Skeletal muscle cell (primary cell): ENCODE data around the gene ITGB1.
"Not testable (repeated sequence)": the region's sequence is repeated elsewhere in the genome, so short reads cannot be mapped to it uniquely, and the experiment has no call there.

Experiments used
- DNase-seq: peaks from one replicate; pipeline ENCODE4 v3.0.0-alpha.2; 2010; ENCODE audit warnings: low read depth
- H3K4me3 ChIP-seq: 2 replicates; pipeline ENCODE4 v1.5.1; 2011; ENCODE audit warnings: low read depth, mild to moderate bottlenecking, control low read depth, low read length, moderate library complexity

Gene ITGB1

DNA sequence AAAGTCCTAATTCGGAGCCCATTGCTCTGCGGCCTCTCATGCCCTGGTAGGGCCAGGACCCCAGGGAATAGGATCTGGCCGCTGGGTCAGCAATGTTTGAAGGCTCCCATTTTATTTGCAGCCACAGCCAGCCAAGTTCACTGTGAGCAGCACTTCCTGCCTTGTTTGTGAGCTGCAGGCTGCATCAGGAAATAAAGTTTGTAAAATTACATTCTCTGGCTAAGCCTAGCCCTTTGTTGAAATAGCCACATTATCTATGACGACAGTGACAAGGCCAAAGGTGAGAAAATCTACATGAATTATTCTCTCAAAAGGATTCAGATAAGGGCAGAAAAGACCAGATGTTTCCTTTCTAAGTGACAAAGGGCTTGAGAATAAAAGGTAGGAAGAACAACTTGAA is 23.7 kb upstream of the ITGB1 start:
- no peak for DNase-seq
- no peak overlapping the region for H3K4me3 ChIP-seq

- H3K4me3 ChIP-seq: peak overlapping the region; percentile 38
Observed at GRCh38 chr10:32980558-32981468, 22.8 kb upstream of the ITGB1 start.

GRCh38 chr10:32980242-32980557 is 22.2 kb upstream of the ITGB1 start:
- peak overlapping the region; percentile 38 for H3K4me3 ChIP-seq
- DNase-seq: no peak

More at GRCh38 chr10:32980558-32981468, 22.8 kb upstream of the ITGB1 start:
- DNase-seq: peak; percentile 99

DNA sequence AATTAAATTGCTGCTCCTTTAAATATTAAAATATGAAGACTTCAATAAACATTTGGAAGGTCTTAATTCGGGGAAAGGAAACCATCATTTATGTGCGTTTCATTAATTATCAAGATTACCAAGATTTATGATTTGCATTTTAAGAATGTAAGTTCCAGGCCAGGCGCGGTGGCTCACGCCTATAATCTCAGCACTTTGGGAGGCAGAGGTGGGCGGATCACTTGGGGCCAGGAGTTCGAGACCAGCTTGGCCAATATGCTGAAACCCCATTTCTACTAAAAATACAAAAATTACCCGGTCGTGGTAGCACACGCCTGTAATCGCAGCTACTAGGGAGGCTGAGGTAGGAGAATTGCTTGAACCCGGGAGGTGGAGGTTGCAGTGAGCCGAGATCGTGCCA is 21.7 kb upstream of the ITGB1 start:
- not testable (repeated sequence) for H3K4me3 ChIP-seq, DNase-seq

- H3K4me3 ChIP-seq: no peak overlapping the region
- DNase-seq: no peak
Observed at GRCh38 chr10:32979041-32979440, 21.0 kb upstream of the ITGB1 start.

- not testable (repeated sequence) for DNase-seq, H3K4me3 ChIP-seq
Observed at GRCh38 chr10:32977846-32978809, 20.1 kb upstream of the ITGB1 start.

DNA sequence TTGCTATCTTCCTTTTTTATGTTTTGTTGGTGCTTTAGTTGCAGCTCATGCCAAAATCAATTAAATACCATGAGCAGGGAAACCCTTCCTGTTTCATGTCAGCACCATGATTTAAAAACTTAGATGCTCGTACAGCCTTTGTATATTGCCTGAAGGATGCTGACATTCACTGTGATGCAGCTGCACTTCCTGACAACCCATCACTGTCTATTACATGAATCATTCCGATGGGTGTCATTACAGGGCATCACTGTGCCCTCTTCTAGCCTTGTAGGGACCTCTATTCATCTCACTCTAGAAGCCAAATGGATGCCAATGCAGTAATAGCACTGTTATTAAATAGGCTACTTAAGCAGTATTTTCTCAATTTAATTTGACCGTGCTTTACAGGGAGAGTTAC is 18.3 kb upstream of the ITGB1 start:
- H3K4me3 ChIP-seq: no peak overlapping the region
- no peak for DNase-seq

DNA sequence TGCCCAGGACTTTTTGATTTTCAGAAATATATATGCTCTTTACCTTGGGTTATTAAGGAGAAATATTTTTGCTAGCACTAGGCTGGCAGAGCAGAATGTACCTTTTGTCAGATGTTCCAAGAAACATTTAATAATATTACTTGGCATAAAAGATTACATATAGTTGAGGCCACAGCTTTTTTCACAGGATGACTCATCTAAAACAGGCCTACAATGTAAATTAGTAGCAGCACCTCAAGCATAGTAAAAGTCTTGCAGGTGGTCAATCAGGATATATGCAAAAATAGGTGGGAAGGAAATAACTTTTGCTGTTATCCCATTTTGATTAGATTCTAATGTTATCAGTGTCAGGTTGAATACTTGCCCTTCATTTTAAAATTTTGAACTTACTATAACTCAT is 14.9 kb upstream of the ITGB1 start:
- DNase-seq: no peak
- H3K4me3 ChIP-seq: no peak overlapping the region

GRCh38 chr10:32972460-32972859 is 14.4 kb upstream of the ITGB1 start:
- no peak for DNase-seq
- no peak overlapping the region for H3K4me3 ChIP-seq

DNA sequence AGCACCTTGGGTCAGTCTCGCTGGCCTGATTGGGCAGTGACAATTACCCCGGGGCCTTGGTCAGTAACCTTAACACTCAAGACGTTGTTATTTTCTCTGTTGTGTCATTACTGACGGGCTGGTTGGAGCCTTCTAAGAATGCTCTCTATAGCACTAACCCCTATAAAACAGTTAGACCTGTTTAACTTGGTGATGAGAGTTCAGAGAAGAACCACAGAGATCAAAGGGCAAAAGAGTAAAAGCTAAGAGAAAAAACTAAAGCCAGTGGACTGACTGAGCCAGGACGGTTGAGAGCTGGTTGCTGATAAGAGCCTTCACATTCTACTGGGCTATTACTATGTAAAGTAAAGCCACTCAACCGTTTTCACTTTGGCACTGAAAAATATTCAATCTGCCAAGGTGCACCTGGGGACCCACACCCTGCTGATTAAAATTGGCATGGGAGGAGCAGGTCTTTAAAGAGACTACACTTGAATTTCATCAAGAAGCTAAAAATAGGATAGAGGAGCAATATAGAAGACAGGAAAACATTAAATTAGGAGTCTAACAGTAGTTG is 13.6 kb upstream of the ITGB1 start:
- H3K4me3 ChIP-seq: no peak overlapping the region
- no peak for DNase-seq

GRCh38 chr10:32970910-32971309 is 12.9 kb upstream of the ITGB1 start:
- no peak overlapping the region for H3K4me3 ChIP-seq
- DNase-seq: no peak

DNA sequence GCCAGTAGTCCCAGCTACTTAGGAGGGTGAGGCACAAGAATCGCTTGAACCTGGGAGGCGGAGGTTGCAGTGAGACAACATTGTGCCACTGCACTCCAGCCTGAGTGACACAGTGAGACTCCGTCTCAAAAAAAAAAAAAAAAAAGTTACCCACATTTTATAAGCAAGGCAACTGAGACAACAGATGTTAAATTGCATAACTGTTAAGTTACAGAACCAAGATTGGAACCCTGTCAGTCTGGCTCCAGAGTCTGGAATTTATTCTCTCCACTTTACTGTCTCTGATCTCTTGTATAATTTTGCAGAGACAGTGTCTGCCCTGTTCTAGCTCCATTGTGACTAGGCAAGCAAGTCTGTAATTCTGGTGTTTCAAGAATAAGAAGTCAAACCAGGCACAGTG is 6.2 kb upstream of the ITGB1 start:
- H3K4me3 ChIP-seq: no peak overlapping the region

DNA sequence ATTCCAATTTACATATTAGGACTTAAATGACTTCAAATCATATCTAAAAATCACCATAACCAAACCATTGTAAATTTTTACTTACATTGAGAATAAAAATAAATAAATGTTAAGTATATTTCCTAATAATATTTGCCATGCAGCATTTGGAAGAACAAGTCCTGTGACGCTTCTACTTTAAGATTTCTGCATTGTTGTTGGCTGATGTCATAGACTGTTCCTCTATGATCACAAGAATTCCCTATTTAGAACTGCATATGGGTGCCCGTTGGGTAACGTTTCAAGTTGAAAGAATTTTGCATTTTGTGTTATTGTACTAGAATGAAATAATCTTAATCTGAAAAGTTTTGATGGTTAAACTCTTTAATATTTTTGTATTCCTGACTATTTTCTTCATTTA is 5.1 kb upstream of the ITGB1 start:
- no peak overlapping the region for H3K4me3 ChIP-seq
- peak; percentile 44 for DNase-seq

More for the DNA sequence above, 6.2 kb upstream of the ITGB1 start:
- no peak for DNase-seq

- no peak for DNase-seq
- no peak overlapping the region for H3K4me3 ChIP-seq
Observed at GRCh38 chr10:32962521-32962920, 4.5 kb upstream of the ITGB1 start.

GRCh38 chr10:32961895-32962369 is 3.9 kb upstream of the ITGB1 start:
- no peak overlapping the region for H3K4me3 ChIP-seq
- peak; percentile 81 for DNase-seq

DNA sequence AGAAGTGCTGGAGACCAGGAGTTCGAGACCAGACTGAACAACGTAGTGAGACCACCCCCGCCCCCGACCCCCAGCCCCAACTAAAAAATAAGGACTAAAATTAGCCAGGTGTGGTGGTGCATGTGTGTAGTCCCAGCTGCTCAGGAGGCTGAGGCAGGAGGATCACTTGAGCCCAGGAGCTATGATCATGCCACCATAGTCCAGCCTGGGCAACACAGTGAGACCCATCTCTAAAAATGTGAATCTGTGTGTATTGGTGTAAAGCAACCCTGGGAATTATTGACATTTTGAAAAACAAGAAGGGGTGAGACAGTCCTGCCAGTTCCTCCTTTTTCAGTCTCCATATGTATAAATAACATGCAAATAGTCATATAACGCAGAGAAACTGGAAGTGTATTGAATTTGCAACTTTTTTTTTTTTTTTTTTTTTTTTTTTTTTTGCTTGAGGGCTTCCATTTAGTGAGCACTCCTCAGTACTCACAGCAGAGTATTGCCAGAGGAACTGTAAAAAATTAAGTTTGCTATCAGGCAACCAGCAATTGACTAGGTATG is 3.4 kb upstream of the ITGB1 start:
- H3K4me3 ChIP-seq: no peak overlapping the region
- no peak for DNase-seq

DNA sequence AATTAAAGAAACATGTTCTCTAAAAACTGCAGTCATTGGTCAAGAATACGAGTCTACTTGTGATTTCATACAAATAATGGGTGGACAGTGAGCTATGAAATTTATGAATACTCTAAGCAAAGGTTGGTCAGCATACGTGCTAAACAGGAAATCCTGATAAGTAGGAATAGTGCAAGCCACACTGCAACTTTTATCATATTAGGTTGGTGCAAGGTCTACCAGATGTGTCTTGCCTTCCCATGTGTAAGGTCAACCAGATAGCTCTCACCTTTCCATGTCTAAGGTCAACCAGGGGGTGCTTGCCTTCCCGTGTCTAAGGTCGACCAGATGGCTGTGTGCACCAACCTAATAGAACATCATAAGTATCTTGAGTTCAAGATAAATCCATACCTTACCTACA is 2.0 kb upstream of the ITGB1 start:
- H3K4me3 ChIP-seq: peak overlapping the region; percentile 87
- no peak for DNase-seq

- DNase-seq: no peak
- H3K4me3 ChIP-seq: peak overlapping the region; percentile 87
Observed at GRCh38 chr10:32959006-32959920, 1.2 kb upstream of the ITGB1 start.
